LNCAP (cell line): ENCODE measurements around the gene GSDME.

ENCODE experiments used
- CTCF ChIP-seq: fragments of 450-650 bp; IDR thresholded peaks from 2 replicates; pipeline ENCODE4 v1.5.1; 2017; ENCODE audit warnings: mild to moderate bottlenecking

GSDME gene

GRCh38 chr7:24748521-24748920, 8.7 kb downstream of the GSDME start:
- TF ChIP-seq CTCF: no peak

- TF ChIP-seq CTCF: no peak
Measured at GRCh38 chr7:24745355-24745754, 11.9 kb downstream of the GSDME start.

- TF ChIP-seq CTCF: no peak
Measured at GRCh38 chr7:24743471-24743870, 13.8 kb downstream of the GSDME start.

GRCh38 chr7:24742506-24743162, 14.6 kb downstream of the GSDME start:
- TF ChIP-seq CTCF: no peak

GRCh38 chr7:24741679-24742505, 15.4 kb downstream of the GSDME start:
- TF ChIP-seq CTCF: no peak

GRCh38 chr7:24740871-24741270, 16.4 kb downstream of the GSDME start:
- no peak for TF ChIP-seq CTCF

- TF ChIP-seq CTCF: no peak
Measured at GRCh38 chr7:24739306-24739705, 18.0 kb downstream of the GSDME start.
